ENCODE data around the gene COMMD9. TPM values are rescaled to one million over a fixed set of nuclear protein-coding genes. Genes with fewer than 3 reads are reported as not detected.
"Not testable (repeated sequence)": the region's sequence is repeated elsewhere in the genome, so short reads cannot be mapped to it uniquely, and the experiment has no call there.

The COMMD9 gene
- total RNA-seq, 2 experiments from 2014 or later: 33.6 to 34.6 TPM

- DNase-seq (no peak), ATAC-seq (ENCODE audit: poor library complexity) (no peak)
- H3K36me3 ChIP-seq (ENCODE audit: insufficient read depth, low read length): no peaks in the 10 kb centered on the region
- H3K27ac ChIP-seq (ENCODE audit: low read depth in 1 of 2, low read length in 2 of 2): no peak overlapping the region
- Mint-ChIP-seq H3K36me3 (ENCODE audit: low read depth) (no peaks in the 10 kb centered on the region), H3K27ac (no peak overlapping the region), H3K4me3 (no peak overlapping the region), H3K4me1 (ENCODE audit: low read depth) (no peaks in the 10 kb centered on the region), H3K27me3 (peaks cover 4% of the 10 kb centered on the region), H3K9me3 (no peaks in the 10 kb centered on the region)
- H3K4me3 ChIP-seq (ENCODE audit: low read length): no peak overlapping the region
- ChIA-PET CTCF (no interaction called here), POLR2A (no interaction called here)
- no peak for TF ChIP-seq CTCF (IDR thresholded peaks at IDR 0.05)
- H3K9me3 ChIP-seq (ENCODE audit: control insufficient read depth in 1 of 2, insufficient read depth in 1 of 2, low read length in 2 of 2): no peaks in the 10 kb centered on the region
- no peaks in the 10 kb centered on the region for H3K27me3 ChIP-seq (ENCODE audit: control insufficient read depth in 1 of 2, insufficient read depth in 2 of 2, low read length in 2 of 2)
- intact Hi-C loops (cut with DNase I, micrococcal nuclease): no loop called here
- no peaks in the 10 kb centered on the region for H3K4me1 ChIP-seq (ENCODE audit: insufficient read depth, low read length)
Observed at GRCh38 chr11:36330411-36330810, 41.2 kb upstream of the COMMD9 start.

GRCh38 chr11:36328966-36329673, 39.9 kb upstream of the COMMD9 start:
- no peak for DNase-seq
- POLR2A ChIA-PET: no interaction called here
- no peak for TF ChIP-seq CTCF (IDR thresholded peaks at IDR 0.05)
- Mint-ChIP-seq H3K36me3 (ENCODE audit: low read depth) (no peaks in the 10 kb centered on the region), H3K27me3 (peaks cover 4% of the 10 kb centered on the region), H3K9me3 (no peaks in the 10 kb centered on the region), H3K4me3 (no peak overlapping the region), H3K4me1 (ENCODE audit: low read depth) (no peaks in the 10 kb centered on the region), H3K27ac (no peak overlapping the region)
- H3K4me3 ChIP-seq (ENCODE audit: low read length): no peak overlapping the region
- no peaks in the 10 kb centered on the region for H3K27me3 ChIP-seq (ENCODE audit: control insufficient read depth in 1 of 2, insufficient read depth in 2 of 2, low read length in 2 of 2)
- CTCF ChIA-PET: no interaction called here
- no peaks in the 10 kb centered on the region for H3K9me3 ChIP-seq (ENCODE audit: control insufficient read depth in 1 of 2, insufficient read depth in 1 of 2, low read length in 2 of 2)
- no peak for ATAC-seq (ENCODE audit: poor library complexity)
- H3K27ac ChIP-seq (ENCODE audit: low read depth in 1 of 2, low read length in 2 of 2): no peak overlapping the region
- intact Hi-C loops (cut with DNase I, micrococcal nuclease): no loop called here
- H3K4me1 ChIP-seq (ENCODE audit: insufficient read depth, low read length): no peaks in the 10 kb centered on the region
- H3K36me3 ChIP-seq (ENCODE audit: insufficient read depth, low read length): no peaks in the 10 kb centered on the region

GRCh38 chr11:36326524-36327419, 37.5 kb upstream of the COMMD9 start:
- H3K27me3 Mint-ChIP-seq: peaks cover 4% of the 10 kb centered on the region
- H3K36me3 Mint-ChIP-seq (ENCODE audit: low read depth): no peaks in the 10 kb centered on the region
- intact Hi-C loops (cut with DNase I, micrococcal nuclease): no loop called here
- ChIA-PET POLR2A (no interaction called here), CTCF (no interaction called here)
- no peak overlapping the region for H3K27ac Mint-ChIP-seq
- Histone ChIP-seq H3K27me3 (ENCODE audit: control insufficient read depth in 1 of 2, insufficient read depth in 2 of 2, low read length in 2 of 2) (no peaks in the 10 kb centered on the region), H3K4me3 (ENCODE audit: low read length) (no peak overlapping the region), H3K27ac (ENCODE audit: low read depth in 1 of 2, low read length in 2 of 2) (no peak overlapping the region), H3K4me1 (ENCODE audit: insufficient read depth, low read length) (no peaks in the 10 kb centered on the region), H3K36me3 (ENCODE audit: insufficient read depth, low read length) (no peaks in the 10 kb centered on the region), H3K9me3 (ENCODE audit: control insufficient read depth in 1 of 2, insufficient read depth in 1 of 2, low read length in 2 of 2) (no peaks in the 10 kb centered on the region)
- ATAC-seq (ENCODE audit: poor library complexity) (no peak), DNase-seq (no peak)
- H3K4me3 Mint-ChIP-seq: no peak overlapping the region
- no peaks in the 10 kb centered on the region for H3K4me1 Mint-ChIP-seq (ENCODE audit: low read depth)
- no peak for TF ChIP-seq CTCF (IDR thresholded peaks at IDR 0.05)
- no peaks in the 10 kb centered on the region for H3K9me3 Mint-ChIP-seq

- POLR2A ChIA-PET; H3K27me3 Mint-ChIP-seq; intact Hi-C loops (cut with DNase I, micrococcal nuclease); H3K27ac Mint-ChIP-seq; H3K27me3 ChIP-seq (ENCODE audit: control insufficient read depth in 1 of 2, insufficient read depth in 2 of 2, low read length in 2 of 2); H3K36me3 Mint-ChIP-seq (ENCODE audit: low read depth); H3K4me3 ChIP-seq (ENCODE audit: low read length); CTCF ChIA-PET; H3K9me3 Mint-ChIP-seq; H3K9me3 ChIP-seq (ENCODE audit: control insufficient read depth in 1 of 2, insufficient read depth in 1 of 2, low read length in 2 of 2); ATAC-seq (ENCODE audit: poor library complexity); H3K27ac ChIP-seq (ENCODE audit: low read depth in 1 of 2, low read length in 2 of 2); H3K36me3 ChIP-seq (ENCODE audit: insufficient read depth, low read length); DNase-seq; H3K4me1 ChIP-seq (ENCODE audit: insufficient read depth, low read length); H3K4me3 Mint-ChIP-seq; H3K4me1 Mint-ChIP-seq (ENCODE audit: low read depth): not testable (repeated sequence)
Observed at GRCh38 chr11:36325403-36325802, 36.2 kb upstream of the COMMD9 start.

DNA sequence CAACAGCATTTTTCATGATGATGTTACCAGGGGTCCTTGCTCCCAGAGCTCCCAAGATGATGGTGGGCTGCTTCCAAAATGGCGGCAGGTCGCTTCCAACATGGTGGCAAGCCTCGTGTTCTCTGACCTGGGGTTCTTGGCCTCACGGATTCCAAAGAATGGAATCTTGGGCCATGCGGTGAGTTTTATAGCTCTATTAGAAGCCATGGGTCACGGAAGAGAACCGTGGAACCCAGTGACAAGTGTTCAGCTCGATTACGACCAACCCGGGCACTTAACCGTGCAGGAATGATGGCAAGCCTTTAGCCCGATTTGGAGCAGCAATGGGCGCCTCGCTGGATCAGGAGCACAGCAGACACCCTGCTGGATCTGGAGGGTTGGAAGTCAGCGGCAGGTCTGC, 35.7 kb upstream of the COMMD9 start:
- POLR2A ChIA-PET; H3K27me3 ChIP-seq (ENCODE audit: control insufficient read depth in 1 of 2, insufficient read depth in 2 of 2, low read length in 2 of 2); H3K9me3 Mint-ChIP-seq; intact Hi-C loops (cut with DNase I, micrococcal nuclease); H3K9me3 ChIP-seq (ENCODE audit: control insufficient read depth in 1 of 2, insufficient read depth in 1 of 2, low read length in 2 of 2); H3K4me3 ChIP-seq (ENCODE audit: low read length); H3K36me3 ChIP-seq (ENCODE audit: insufficient read depth, low read length); H3K4me1 Mint-ChIP-seq (ENCODE audit: low read depth); DNase-seq; H3K36me3 Mint-ChIP-seq (ENCODE audit: low read depth); H3K27ac ChIP-seq (ENCODE audit: low read depth in 1 of 2, low read length in 2 of 2); CTCF ChIA-PET; H3K27ac Mint-ChIP-seq; H3K27me3 Mint-ChIP-seq; H3K4me1 ChIP-seq (ENCODE audit: insufficient read depth, low read length); H3K4me3 Mint-ChIP-seq; ATAC-seq (ENCODE audit: poor library complexity): not testable (repeated sequence)
